HepG2 (cell line): ENCODE measurements around the gene CDKN1A. TPM values are rescaled to one million over a fixed set of nuclear protein-coding genes. Genes with fewer than 3 reads are reported as not detected.

ENCODE experiments used
- ATAC-seq: fragments of 200-7000 bp; cut with Tn5 transposase; 3 replicates; pipeline ENCODE4 v1.9.1; 2020; ENCODE audit warnings: mild to moderate bottlenecking, moderate library complexity
- BruUV-seq: library from RNA; stranded (reverse); fragments of 400-500 nt; replicated peaks from 2 replicates; lab custom pipeline; 2021; lab: Mats Ljungman, UMichigan
- CTCF ChIA-PET: fragments of 300-600 bp; formaldehyde crosslinking; extraction: SDS; loops from one replicate; lab custom pipeline; 2021; ENCODE audit warnings: low total read pairs, inconsistent platforms, low intra/inter-chr PET ratio; lab: Yijun Ruan, JAX
- POLR2A ChIA-PET: fragments of 350-600 bp; sonication (Branson Sonifier 250); formaldehyde crosslinking; loops from one replicate; lab custom pipeline; 2020; ENCODE audit warnings: antibody characterized with exemption, inconsistent platforms; lab: Yijun Ruan, JAX
- DNase-seq: peaks from one replicate; pipeline ENCODE4 v3.0.0-alpha.2; 2015; ENCODE audit warnings: low spot score
- FAIRE-seq: peaks from 3 replicates; lab custom pipeline; 2011; peaks lifted over from hg19 to GRCh38; lab: Jason Lieb, UNC
- H2AFZ ChIP-seq: one replicate; pipeline ENCODE4 v1.6.1; 2011; ENCODE audit warnings: low read length, inconsistent platforms
- H3K27ac ChIP-seq: fragments of 300-600 bp; 3 replicates; pipeline ENCODE4 v1.8.0; 2011; ENCODE audit warnings: mixed run types, mild to moderate bottlenecking, mixed read lengths, low read length, inconsistent platforms; ENCODE audit not compliant: insufficient read depth; ENCODE audit errors: extremely low read length
- H3K27me3 ChIP-seq, 2 experiments: fragments of 200-600 bp in 1 of 2; 2 replicates in 1 of 2; 3 replicates in 1 of 2; pipeline versions ENCODE4 v1.6.0 to v1.8.0; 2011; ENCODE audit warnings: low read length in 2 of 2, mild to moderate bottlenecking in 2 of 2, moderate library complexity in 2 of 2, inconsistent platforms in 1 of 2; ENCODE audit not compliant: insufficient read depth in 2 of 2, control insufficient read depth in 1 of 2
- H3K36me3 ChIP-seq, 2 experiments: fragments of 200-600 bp in 1 of 2; replicated peaks in 1 of 2; 2 replicates in 1 of 2; 3 replicates in 1 of 2; pipeline versions ENCODE4 v1.5.1 to v1.8.0; 2011; ENCODE audit warnings: low read length in 2 of 2, inconsistent platforms in 1 of 2; ENCODE audit not compliant: insufficient read depth in 2 of 2, control insufficient read depth in 1 of 2
- H3K4me1 ChIP-seq: 2 replicates; pipeline ENCODE4 v1.5.1; 2012; ENCODE audit warnings: low read length, inconsistent platforms; ENCODE audit not compliant: insufficient read depth
- H3K4me2 ChIP-seq: 2 replicates; pipeline ENCODE4 v1.6.0; 2011; ENCODE audit warnings: low read depth, low read length, inconsistent platforms
- H3K4me3 ChIP-seq, 3 experiments: fragments of 200-600 bp in 1 of 3; sonication (generic), shearing (Covaris generic) in 1 of 3; replicated peaks in 1 of 3; 2 replicates each; pipeline ENCODE4 v1.5.1; 2011 to 2016; ENCODE audit warnings: low read length in 3 of 3, inconsistent platforms in 2 of 3, low read depth in 2 of 3, mild to moderate bottlenecking in 2 of 3, control low read depth in 1 of 3, mixed read lengths in 1 of 3; ENCODE audit not compliant: insufficient read depth in 1 of 3
- H3K79me2 ChIP-seq: one replicate; pipeline ENCODE4 v1.6.1; 2011; ENCODE audit warnings: low read length, inconsistent platforms; ENCODE audit not compliant: insufficient read depth
- H3K9ac ChIP-seq: 2 replicates; pipeline ENCODE4 v1.6.0; 2011; ENCODE audit warnings: mild to moderate bottlenecking, low read depth, low read length, inconsistent platforms; ENCODE audit not compliant: insufficient read depth
- H3K9me3 ChIP-seq: 2 replicates; pipeline ENCODE4 v1.5.1; 2012; ENCODE audit warnings: mild to moderate bottlenecking, low read length
- H4K20me1 ChIP-seq: 2 replicates; pipeline ENCODE4 v1.6.0; 2011; ENCODE audit warnings: inconsistent platforms, mild to moderate bottlenecking, low read length, moderate library complexity; ENCODE audit not compliant: insufficient read depth
- JDP2 ChIP-seq: sonication (generic); formaldehyde crosslinking; IDR thresholded peaks from 2 replicates; pipeline ENCODE4 v1.8.1; 2022; ENCODE audit warnings: missing genetic modification reagents, borderline replicate concordance
- LCORL ChIP-seq, 2 experiments: fragments of 450-650 bp in 1 of 2; sonication (generic) in 1 of 2; formaldehyde crosslinking in 1 of 2; IDR thresholded peaks; 2 replicates each; pipeline versions ENCODE4 v1.5.0 to v1.6.1; 2017 to 2020; ENCODE audit warnings: antibody characterized with exemption in 1 of 2, missing genetic modification reagents in 1 of 2
- MAFK ChIP-seq, 2 experiments: IDR thresholded peaks in 1 of 2; conservative IDR thresholded peaks in 1 of 2; 2 replicates each; pipeline ENCODE4 v1.6.1; 2011; ENCODE audit warnings: improper control_type of control experiment in 2 of 2, low read length in 2 of 2
- NFKB2 ChIP-seq: sonication (generic); formaldehyde crosslinking; IDR thresholded peaks from 2 replicates; pipeline ENCODE4 v1.4.0; 2020; ENCODE audit warnings: missing genetic modification reagents, borderline replicate concordance
- NRL ChIP-seq: sonication (generic); formaldehyde crosslinking; IDR thresholded peaks from 2 replicates; pipeline ENCODE4 v1.5.0; 2020; ENCODE audit warnings: missing genetic modification reagents, mild to moderate bottlenecking, moderate library complexity, borderline replicate concordance
- SALL1 ChIP-seq: sonication (generic); formaldehyde crosslinking; IDR thresholded peaks from 2 replicates; pipeline ENCODE4 v1.8.0; 2022; ENCODE audit warnings: mild to moderate bottlenecking, missing genetic modification reagents
- SRF ChIP-seq: IDR thresholded peaks from 2 replicates; pipeline ENCODE4 v1.6.1; 2011; ENCODE audit warnings: mild to moderate bottlenecking, low read depth, low read length, moderate library complexity
- TBX2 ChIP-seq: sonication (generic); formaldehyde crosslinking; IDR thresholded peaks from 2 replicates; pipeline ENCODE4 v1.5.0; 2020; ENCODE audit warnings: missing genetic modification reagents, mild to moderate bottlenecking, borderline replicate concordance
- TGIF2 ChIP-seq: IDR thresholded peaks from 2 replicates; pipeline ENCODE4 v1.6.1; 2016; ENCODE audit warnings: control low read depth, missing compliant biosample characterization
- WIZ ChIP-seq: sonication (generic); formaldehyde crosslinking; IDR thresholded peaks from 2 replicates; pipeline ENCODE4 v1.5.1; 2020; ENCODE audit warnings: mild to moderate bottlenecking, missing genetic modification reagents
- ZFP36L1 ChIP-seq: sonication (generic); formaldehyde crosslinking; IDR thresholded peaks from 2 replicates; pipeline ENCODE4 v1.8.0; 2022; ENCODE audit warnings: mild to moderate bottlenecking, missing genetic modification reagents, moderate library complexity
- ZNF34 ChIP-seq: sonication (generic); formaldehyde crosslinking; IDR thresholded peaks from 2 replicates; pipeline ENCODE4 v1.4.0; 2020; ENCODE audit warnings: mild to moderate bottlenecking, missing genetic modification reagents, borderline replicate concordance
- ZNF75D ChIP-seq: sonication (generic); formaldehyde crosslinking; IDR thresholded peaks from 2 replicates; pipeline ENCODE4 v1.8.1; 2023; ENCODE audit warnings: missing genetic modification reagents, mild to moderate bottlenecking, borderline replicate concordance
- WGBS: methylation state at CpG from one replicate; pipeline ENCODE4 v1.1.6; 2017; ENCODE audit warnings: low lambda C conversion rate; 5-methylcytosine and 5-hydroxymethylcytosine counted together
- in situ Hi-C: cut with HindIII; loops from 2 replicates; pipeline ENCODE4 v1.10.0; 2017; ENCODE audit warnings: low pct_unique_long_range_greater_than_20kb; ENCODE audit not compliant: extremely low pct_ligation_motif_present
- intact Hi-C: fragments of 100-400 bp; cut with micrococcal nuclease; formaldehyde crosslinking; loops from one replicate; pipeline ENCODE4 v1.10.0; 2022; ENCODE audit not compliant: unreplicated experiment
- polyA plus RNA-seq, 8 experiments: library from polyadenylated mRNA; depleted of rRNA in 3 of 8; stranded (reverse) in 7 of 8; unstranded in 1 of 8; fragments of >200 nt; fragmentation: Illumina TruSeq in 4 of 8; extraction: Trizol in 4 of 8; gene quantifications; 2 replicates each; pipeline versions ENCODE4 v1.2.1 to v1.2.3, GENCODE V29; 2011 to 2016; ENCODE audit warnings: low read depth in 4 of 8, missing spikeins in 1 of 8, mixed read lengths in 1 of 8; ENCODE audit not compliant: insufficient read depth in 1 of 8
- total RNA-seq, 5 experiments: library from RNA; depleted of rRNA; stranded (reverse); fragments of >200 nt; fragmentation: Illumina TruSeq; extraction: Trizol; gene quantifications; 2 replicates each; pipeline ENCODE4 v1.2.3, GENCODE V29; 2016; ENCODE audit warnings: low read depth in 1 of 5
- TF ChIP-seq, protein P1 (sequence below): sonication (generic); formaldehyde crosslinking; IDR thresholded peaks from 2 replicates; pipeline ENCODE4 v1.5.0; 2020; ENCODE audit warnings: missing genetic modification reagents

CDKN1A gene
- total and polyA plus RNA-seq, 2 of the 13 experiments (the other 11 are each of a cell fraction or from before 2014, with no cell fraction given): 60.7 to 92.1 TPM

DNA sequence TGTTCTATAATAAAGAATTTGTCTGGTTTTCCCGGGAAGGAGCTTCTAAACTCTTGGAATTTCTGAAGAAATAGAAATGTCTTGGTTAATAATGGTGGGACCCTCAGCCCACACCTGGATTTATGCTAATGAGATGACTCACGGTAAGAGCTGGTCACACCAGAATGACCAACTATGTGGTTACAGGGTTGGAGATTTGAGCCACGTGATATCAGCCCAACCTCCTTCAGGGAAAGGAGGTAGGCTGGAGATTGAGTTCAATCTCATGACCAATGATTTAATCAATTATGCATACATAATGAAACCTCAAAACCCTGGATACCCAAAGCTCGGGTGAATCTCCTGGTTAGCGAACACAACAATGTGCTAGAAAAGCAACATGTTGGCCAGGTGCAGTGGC lies 22.1 kb upstream of the CDKN1A start:
- FAIRE-seq (no peak), DNase-seq (no peak), ATAC-seq (no peak)
- Histone ChIP-seq H3K36me3 (no peaks in the 10 kb centered on the region), H4K20me1 (no peaks in the 10 kb centered on the region), H3K79me2 (no peaks in the 10 kb centered on the region), H3K4me2 (no peak overlapping the region), H3K27ac (no peak overlapping the region), H3K4me1 (peaks cover 21% of the 10 kb centered on the region), H3K9me3 (no peaks in the 10 kb centered on the region), H3K27me3 (peaks cover 0 to 52% of the 10 kb centered on the region in 2 experiments; a peak in 4 of 5 replicates), H3K4me3 (no peak overlapping the region), H2AFZ (no peak overlapping the region), H3K9ac (no peak overlapping the region)
- in situ Hi-C loops (no loop called here), intact Hi-C loops (no loop called here)
- 51% methylated on average over 5 of the region's 5 CpGs for WGBS
- TF ChIP-seq, protein P1, sequence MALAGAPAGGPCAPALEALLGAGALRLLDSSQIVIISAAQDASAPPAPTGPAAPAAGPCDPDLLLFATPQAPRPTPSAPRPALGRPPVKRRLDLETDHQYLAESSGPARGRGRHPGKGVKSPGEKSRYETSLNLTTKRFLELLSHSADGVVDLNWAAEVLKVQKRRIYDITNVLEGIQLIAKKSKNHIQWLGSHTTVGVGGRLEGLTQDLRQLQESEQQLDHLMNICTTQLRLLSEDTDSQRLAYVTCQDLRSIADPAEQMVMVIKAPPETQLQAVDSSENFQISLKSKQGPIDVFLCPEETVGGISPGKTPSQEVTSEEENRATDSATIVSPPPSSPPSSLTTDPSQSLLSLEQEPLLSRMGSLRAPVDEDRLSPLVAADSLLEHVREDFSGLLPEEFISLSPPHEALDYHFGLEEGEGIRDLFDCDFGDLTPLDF (CRISPR knock-in tag): no peak
- TF ChIP-seq SRF: no peak
- TF ChIP-seq NFKB2: no peak
- no peak for TF ChIP-seq JDP2 (CRISPR knock-in tag)
- no peak for TF ChIP-seq NRL
- TF ChIP-seq SALL1 (CRISPR knock-in tag): no peak
- no peak for TF ChIP-seq TBX2 (CRISPR knock-in tag)
- TF ChIP-seq LCORL (IDR thresholded peaks at IDR 0.05): no peak
- TF ChIP-seq LCORL (CRISPR knock-in tag; IDR thresholded peaks at IDR 0.05): no peak
- no peak for TF ChIP-seq WIZ
- TF ChIP-seq MAFK (conservative IDR thresholded peaks at IDR 0.05 in 1 of 2, IDR thresholded peaks at IDR 0.05 in 1 of 2; ENCODE audit: low read length in 2 of 2): no peak
- no peak for TF ChIP-seq TGIF2 (CRISPR knock-in tag)
- TF ChIP-seq ZFP36L1 (CRISPR knock-in tag): no peak
- TF ChIP-seq ZNF34 (CRISPR knock-in tag): no peak
- TF ChIP-seq ZNF75D (CRISPR knock-in tag): no peak
- ChIA-PET POLR2A (interaction anchor here (1.7 kb wide), 1 partner anchor 22 kb away, joined by 4 read pairs; the partner anchor contains the start of gene CDKN1A), CTCF (interaction anchor here (0.7 kb wide), 1 partner anchor 69 kb away, joined by 4 read pairs; no protein-coding TSS in a partner anchor)
- no TSS peak for BruUV-seq
